Measurements from ENCODE around the gene PALS2.

PALS2 gene, protein sequence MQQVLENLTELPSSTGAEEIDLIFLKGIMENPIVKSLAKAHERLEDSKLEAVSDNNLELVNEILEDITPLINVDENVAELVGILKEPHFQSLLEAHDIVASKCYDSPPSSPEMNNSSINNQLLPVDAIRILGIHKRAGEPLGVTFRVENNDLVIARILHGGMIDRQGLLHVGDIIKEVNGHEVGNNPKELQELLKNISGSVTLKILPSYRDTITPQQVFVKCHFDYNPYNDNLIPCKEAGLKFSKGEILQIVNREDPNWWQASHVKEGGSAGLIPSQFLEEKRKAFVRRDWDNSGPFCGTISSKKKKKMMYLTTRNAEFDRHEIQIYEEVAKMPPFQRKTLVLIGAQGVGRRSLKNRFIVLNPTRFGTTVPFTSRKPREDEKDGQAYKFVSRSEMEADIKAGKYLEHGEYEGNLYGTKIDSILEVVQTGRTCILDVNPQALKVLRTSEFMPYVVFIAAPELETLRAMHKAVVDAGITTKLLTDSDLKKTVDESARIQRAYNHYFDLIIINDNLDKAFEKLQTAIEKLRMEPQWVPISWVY

DNA sequence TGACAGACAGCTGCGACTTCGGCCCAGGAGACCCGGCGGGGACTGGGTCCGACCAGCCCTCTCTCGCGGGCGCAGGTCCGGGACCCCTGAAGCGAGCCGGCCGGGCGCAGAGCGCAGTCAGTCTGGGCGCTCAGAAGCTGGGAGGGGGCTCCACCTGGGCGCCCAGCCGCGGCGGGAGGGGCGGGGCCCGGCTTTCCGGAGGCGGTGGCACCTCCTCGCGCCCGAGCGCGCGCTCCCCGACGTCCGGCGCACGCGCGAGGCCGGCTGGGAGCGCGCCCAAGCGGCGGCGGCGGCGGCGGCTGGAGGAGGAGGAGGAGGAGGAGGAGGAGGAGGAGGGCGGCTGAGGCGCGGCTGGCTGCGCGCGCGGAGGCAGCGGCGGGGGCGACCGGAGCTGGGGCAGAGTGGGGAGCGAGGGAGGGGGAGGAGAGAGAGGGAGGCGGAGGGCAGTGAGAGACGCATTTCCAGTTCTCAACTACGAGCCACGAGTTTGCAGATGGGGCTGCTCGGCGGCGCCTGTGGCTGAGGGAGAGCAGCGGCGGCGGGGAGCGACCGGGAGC, at the start of gene PALS2:
Gene PALS2 (plus strand): TSS at position 456 of the 557 bp plus-strand sequence. CDS start 50,216 bp downstream, outside the sequence.
- Histone ChIP-seq H3K4me1 (ENCODE audit: control insufficient read depth, insufficient read depth, low read length) (peaks cover 16% of the 10 kb centered on the region), H3K9me3 (ENCODE audit: control insufficient read depth, low read length) (no peaks in the 10 kb centered on the region), H3K9ac (ENCODE audit: low read length) (peak within 1 kb of the TSS; percentile 88), H3K36me3 (ENCODE audit: control insufficient read depth, insufficient read depth, low read length, severe bottlenecking) (no peaks in the 10 kb centered on the region), H3K27me3 (replicated peaks; ENCODE audit: control insufficient read depth, insufficient read depth, low read length) (no peaks in the 10 kb centered on the region), H3K4me3 (ENCODE audit: low read length) (peak within 1 kb of the TSS; percentile 90)
- peak; percentile 88 for DNase-seq (ENCODE audit: low read depth)

DNA sequence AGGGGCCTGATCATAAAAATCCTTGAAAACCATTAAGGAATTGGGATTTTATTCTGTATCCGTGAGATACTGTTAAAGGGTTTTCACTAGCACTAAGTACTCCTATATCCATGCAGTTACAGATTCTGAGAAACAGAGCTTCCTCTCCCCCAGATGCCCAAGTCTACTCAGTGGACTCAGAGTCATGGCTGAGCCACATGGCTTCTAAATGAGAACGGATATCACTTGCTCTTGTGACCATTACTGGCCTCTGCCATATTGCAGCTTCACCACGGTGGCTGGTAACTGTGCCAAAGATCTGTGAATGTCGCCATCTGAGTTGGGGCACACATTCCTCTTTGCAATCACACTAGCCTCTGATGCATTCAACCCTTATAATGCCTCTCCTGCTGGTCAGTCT, 42.0 kb upstream of the PALS2 start:
- no peaks in the 10 kb centered on the region for H3K36me3 ChIP-seq (ENCODE audit: control insufficient read depth, insufficient read depth, low read length, severe bottlenecking)
- no peak overlapping the region for H3K9ac ChIP-seq (ENCODE audit: low read length)
- H3K4me3 ChIP-seq (ENCODE audit: low read length): no peak overlapping the region
- no peaks in the 10 kb centered on the region for H3K27me3 ChIP-seq (replicated peaks; ENCODE audit: control insufficient read depth, insufficient read depth, low read length)
- no peak for DNase-seq (ENCODE audit: low read depth)
- H3K9me3 ChIP-seq (ENCODE audit: control insufficient read depth, low read length): no peaks in the 10 kb centered on the region
- no peaks in the 10 kb centered on the region for H3K4me1 ChIP-seq (ENCODE audit: control insufficient read depth, insufficient read depth, low read length)

DNA sequence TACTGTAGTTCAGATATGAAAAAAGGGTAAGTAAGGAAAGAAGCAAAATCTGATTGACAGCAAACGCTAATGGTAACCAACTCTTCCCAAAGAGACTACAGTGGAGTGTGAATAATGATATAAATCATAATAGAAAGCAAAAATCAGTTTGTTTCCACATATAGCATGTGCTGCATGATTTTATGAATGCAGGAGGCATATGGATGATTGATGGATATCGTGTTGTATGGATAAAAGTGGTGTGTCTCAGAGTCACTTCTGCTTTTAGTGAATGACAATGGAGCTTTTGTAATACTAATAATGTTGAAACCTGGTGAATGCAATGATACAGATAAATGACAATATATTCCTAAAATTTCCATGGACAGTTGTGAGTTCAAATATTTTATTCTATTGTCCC, 36.6 kb upstream of the PALS2 start:
- DNase-seq (ENCODE audit: low read depth): no peak
- Histone ChIP-seq H3K4me3 (ENCODE audit: low read length) (no peak overlapping the region), H3K9me3 (ENCODE audit: control insufficient read depth, low read length) (no peaks in the 10 kb centered on the region), H3K27me3 (replicated peaks; ENCODE audit: control insufficient read depth, insufficient read depth, low read length) (no peaks in the 10 kb centered on the region), H3K9ac (ENCODE audit: low read length) (no peak overlapping the region), H3K4me1 (ENCODE audit: control insufficient read depth, insufficient read depth, low read length) (no peaks in the 10 kb centered on the region), H3K36me3 (ENCODE audit: control insufficient read depth, insufficient read depth, low read length, severe bottlenecking) (no peaks in the 10 kb centered on the region)

DNA sequence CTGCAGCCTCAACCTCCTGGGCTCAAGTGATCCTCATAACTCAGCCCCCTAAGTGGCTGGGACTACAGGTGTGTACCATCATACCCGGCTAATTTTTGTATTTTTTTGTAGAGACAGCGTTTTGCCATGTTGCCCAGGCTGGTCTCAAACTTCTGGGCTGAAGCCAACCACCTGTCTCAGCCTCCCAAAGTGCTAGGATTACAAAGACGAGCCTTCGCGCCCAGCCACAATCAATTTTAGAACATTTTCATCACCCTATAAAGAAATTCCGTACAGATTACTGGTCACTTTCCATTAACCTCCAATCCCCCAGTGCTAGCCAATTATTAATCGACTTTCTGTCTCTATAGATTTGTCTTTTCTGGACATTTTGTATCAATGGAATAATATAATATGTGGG, 32.3 kb upstream of the PALS2 start:
- no peak for DNase-seq (ENCODE audit: low read depth)
- Histone ChIP-seq H3K27me3 (replicated peaks; ENCODE audit: control insufficient read depth, insufficient read depth, low read length) (no peaks in the 10 kb centered on the region), H3K4me3 (ENCODE audit: low read length) (no peak overlapping the region), H3K4me1 (ENCODE audit: control insufficient read depth, insufficient read depth, low read length) (no peaks in the 10 kb centered on the region), H3K36me3 (ENCODE audit: control insufficient read depth, insufficient read depth, low read length, severe bottlenecking) (no peaks in the 10 kb centered on the region), H3K9me3 (ENCODE audit: control insufficient read depth, low read length) (no peaks in the 10 kb centered on the region), H3K9ac (ENCODE audit: low read length) (no peak overlapping the region)

DNA sequence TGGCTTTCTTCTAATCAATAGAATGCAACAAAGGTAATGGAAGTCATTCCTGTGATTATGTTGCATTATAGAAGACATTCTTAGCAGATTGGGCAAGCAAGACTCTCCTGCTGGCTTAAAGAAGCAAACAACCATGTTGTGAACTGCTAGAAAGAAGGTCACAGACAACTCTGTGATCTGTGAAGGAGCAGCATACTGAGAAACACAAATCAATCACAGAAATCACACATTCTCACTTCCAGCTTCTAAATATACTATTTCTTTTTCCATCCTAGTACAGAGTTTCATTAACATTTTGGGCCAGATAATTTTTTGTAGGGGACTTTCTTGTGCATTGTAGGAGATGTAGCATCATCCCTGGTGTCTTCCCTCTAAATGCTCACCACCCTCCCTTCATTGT, 28.0 kb upstream of the PALS2 start:
- Histone ChIP-seq H3K4me3 (ENCODE audit: low read length) (no peak overlapping the region), H3K36me3 (ENCODE audit: control insufficient read depth, insufficient read depth, low read length, severe bottlenecking) (no peaks in the 10 kb centered on the region), H3K9me3 (ENCODE audit: control insufficient read depth, low read length) (no peaks in the 10 kb centered on the region), H3K27me3 (replicated peaks; ENCODE audit: control insufficient read depth, insufficient read depth, low read length) (no peaks in the 10 kb centered on the region), H3K9ac (ENCODE audit: low read length) (no peak overlapping the region), H3K4me1 (ENCODE audit: control insufficient read depth, insufficient read depth, low read length) (no peaks in the 10 kb centered on the region)
- no peak for DNase-seq (ENCODE audit: low read depth)

DNA sequence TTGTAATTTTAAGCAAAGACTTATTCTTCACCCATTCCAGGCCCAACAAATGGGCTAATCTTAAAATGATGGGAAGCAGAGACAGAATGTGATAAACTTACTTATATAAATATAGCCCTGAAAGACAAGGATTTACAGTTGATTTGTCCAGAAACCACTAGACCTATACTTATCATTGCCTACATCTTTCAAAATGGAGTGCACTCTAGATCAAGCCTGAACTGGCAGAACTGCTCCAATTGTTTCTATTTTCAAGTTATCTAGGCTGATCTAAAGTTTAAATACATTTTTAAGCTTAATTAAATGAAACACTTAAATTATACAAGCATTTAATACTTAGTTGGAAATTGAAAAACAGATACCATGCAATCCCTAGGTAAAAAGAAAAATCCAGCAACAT, 24.9 kb upstream of the PALS2 start:
- DNase-seq (ENCODE audit: low read depth): no peak
- H3K4me1 ChIP-seq (ENCODE audit: control insufficient read depth, insufficient read depth, low read length): no peaks in the 10 kb centered on the region
- H3K36me3 ChIP-seq (ENCODE audit: control insufficient read depth, insufficient read depth, low read length, severe bottlenecking): no peaks in the 10 kb centered on the region
- H3K9ac ChIP-seq (ENCODE audit: low read length): no peak overlapping the region
- no peaks in the 10 kb centered on the region for H3K9me3 ChIP-seq (ENCODE audit: control insufficient read depth, low read length)
- no peak overlapping the region for H3K4me3 ChIP-seq (ENCODE audit: low read length)
- H3K27me3 ChIP-seq (replicated peaks; ENCODE audit: control insufficient read depth, insufficient read depth, low read length): no peaks in the 10 kb centered on the region

DNA sequence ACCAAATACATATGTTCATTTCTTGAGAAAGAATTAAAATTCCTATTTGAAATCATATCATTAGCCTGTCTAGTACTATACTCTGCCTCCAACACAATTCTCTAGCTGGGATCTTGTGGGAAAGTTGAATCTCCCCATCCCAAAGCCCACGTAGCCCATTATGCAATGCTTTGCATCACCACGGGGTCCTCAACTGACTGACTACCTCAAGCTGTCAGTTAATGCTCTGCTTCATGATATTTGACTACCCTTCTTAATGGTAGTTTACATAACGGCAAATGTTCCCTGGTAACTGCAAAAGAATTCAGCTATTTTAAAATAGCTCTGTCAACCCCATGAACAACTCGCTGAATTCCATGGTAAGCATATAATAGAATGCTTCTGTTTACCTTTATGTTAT, 23.3 kb upstream of the PALS2 start:
- no peaks in the 10 kb centered on the region for H3K27me3 ChIP-seq (replicated peaks; ENCODE audit: control insufficient read depth, insufficient read depth, low read length)
- no peak overlapping the region for H3K9ac ChIP-seq (ENCODE audit: low read length)
- H3K4me3 ChIP-seq (ENCODE audit: low read length): no peak overlapping the region

DNA sequence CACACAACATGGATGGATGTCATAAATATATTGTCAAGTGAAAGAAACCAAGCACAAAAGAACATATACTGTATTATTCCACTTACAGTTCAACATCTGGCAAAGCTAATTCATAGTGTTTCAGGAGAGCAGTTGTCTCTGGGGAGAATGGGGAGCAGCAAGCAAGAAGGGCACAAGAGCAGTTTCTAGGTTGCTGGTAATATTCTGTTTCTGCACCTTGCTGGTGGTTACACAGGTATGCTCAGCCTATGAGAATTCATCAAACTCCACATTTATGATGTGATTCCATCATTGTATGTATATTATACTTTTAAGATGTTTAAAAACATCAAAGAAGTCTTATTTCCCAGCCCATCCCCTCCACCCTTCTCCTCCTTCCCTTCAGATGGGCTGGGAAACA, 18.1 kb upstream of the PALS2 start:
- no peaks in the 10 kb centered on the region for H3K4me1 ChIP-seq (ENCODE audit: control insufficient read depth, insufficient read depth, low read length)
- H3K36me3 ChIP-seq (ENCODE audit: control insufficient read depth, insufficient read depth, low read length, severe bottlenecking): no peaks in the 10 kb centered on the region
- DNase-seq (ENCODE audit: low read depth): no peak
- no peak overlapping the region for H3K4me3 ChIP-seq (ENCODE audit: low read length)
- H3K9me3 ChIP-seq (ENCODE audit: control insufficient read depth, low read length): no peaks in the 10 kb centered on the region
- H3K27me3 ChIP-seq (replicated peaks; ENCODE audit: control insufficient read depth, insufficient read depth, low read length): no peaks in the 10 kb centered on the region
- no peak overlapping the region for H3K9ac ChIP-seq (ENCODE audit: low read length)

More for the DNA sequence above, 23.3 kb upstream of the PALS2 start:
- Histone ChIP-seq H3K9me3 (ENCODE audit: control insufficient read depth, low read length) (no peaks in the 10 kb centered on the region), H3K4me1 (ENCODE audit: control insufficient read depth, insufficient read depth, low read length) (no peaks in the 10 kb centered on the region), H3K36me3 (ENCODE audit: control insufficient read depth, insufficient read depth, low read length, severe bottlenecking) (no peaks in the 10 kb centered on the region)
- no peak for DNase-seq (ENCODE audit: low read depth)

DNA sequence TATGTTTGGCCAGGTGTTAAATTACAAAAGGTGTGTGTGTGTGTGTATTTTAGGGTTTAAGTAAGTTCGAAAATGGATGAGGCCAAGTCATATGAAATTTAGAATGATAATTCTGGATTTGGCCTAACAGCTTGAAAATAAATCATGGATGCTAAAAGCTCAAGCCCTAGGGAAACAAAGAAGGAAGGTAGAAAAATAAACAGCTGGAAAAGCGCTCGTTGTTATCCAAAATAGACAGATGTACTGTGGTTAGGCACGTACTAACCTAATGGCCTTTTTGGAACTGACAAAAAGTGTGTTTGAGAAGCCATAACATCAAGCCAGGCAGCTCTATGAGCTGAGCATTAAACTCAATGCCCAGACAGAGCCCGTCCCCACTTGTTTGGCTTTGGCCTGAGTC, 17.5 kb upstream of the PALS2 start:
- H3K9ac ChIP-seq (ENCODE audit: low read length): no peak overlapping the region
- H3K27me3 ChIP-seq (replicated peaks; ENCODE audit: control insufficient read depth, insufficient read depth, low read length): no peaks in the 10 kb centered on the region
- no peaks in the 10 kb centered on the region for H3K36me3 ChIP-seq (ENCODE audit: control insufficient read depth, insufficient read depth, low read length, severe bottlenecking)
- H3K9me3 ChIP-seq (ENCODE audit: control insufficient read depth, low read length): no peaks in the 10 kb centered on the region
- no peak overlapping the region for H3K4me3 ChIP-seq (ENCODE audit: low read length)
- H3K4me1 ChIP-seq (ENCODE audit: control insufficient read depth, insufficient read depth, low read length): no peaks in the 10 kb centered on the region
- DNase-seq (ENCODE audit: low read depth): no peak

DNA sequence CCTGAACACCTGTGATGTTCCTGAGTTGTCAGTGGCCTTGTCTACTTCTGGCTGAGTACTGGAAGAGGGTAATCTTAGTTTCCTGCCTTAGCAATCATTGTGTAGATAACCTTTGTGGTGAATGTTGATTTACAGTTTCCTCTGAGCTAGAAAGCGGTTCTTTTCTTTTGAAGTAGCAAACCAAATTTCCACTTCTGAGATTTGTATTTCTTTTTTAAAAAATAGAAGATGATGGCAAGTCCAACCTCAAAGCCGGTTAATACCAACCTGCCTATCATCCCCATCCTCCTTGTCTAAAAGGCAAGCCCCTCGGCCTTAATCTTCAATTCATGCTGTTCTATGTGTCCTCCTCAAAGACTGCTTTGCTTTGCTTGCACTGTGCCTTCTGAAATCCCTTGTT, 12.5 kb upstream of the PALS2 start:
- H3K4me3 ChIP-seq (ENCODE audit: low read length): no peak overlapping the region
- H3K9me3 ChIP-seq (ENCODE audit: control insufficient read depth, low read length): no peaks in the 10 kb centered on the region
- no peak for DNase-seq (ENCODE audit: low read depth)
- H3K4me1 ChIP-seq (ENCODE audit: control insufficient read depth, insufficient read depth, low read length): no peaks in the 10 kb centered on the region
- no peaks in the 10 kb centered on the region for H3K27me3 ChIP-seq (replicated peaks; ENCODE audit: control insufficient read depth, insufficient read depth, low read length)
- H3K9ac ChIP-seq (ENCODE audit: low read length): no peak overlapping the region
- H3K36me3 ChIP-seq (ENCODE audit: control insufficient read depth, insufficient read depth, low read length, severe bottlenecking): no peaks in the 10 kb centered on the region

DNA sequence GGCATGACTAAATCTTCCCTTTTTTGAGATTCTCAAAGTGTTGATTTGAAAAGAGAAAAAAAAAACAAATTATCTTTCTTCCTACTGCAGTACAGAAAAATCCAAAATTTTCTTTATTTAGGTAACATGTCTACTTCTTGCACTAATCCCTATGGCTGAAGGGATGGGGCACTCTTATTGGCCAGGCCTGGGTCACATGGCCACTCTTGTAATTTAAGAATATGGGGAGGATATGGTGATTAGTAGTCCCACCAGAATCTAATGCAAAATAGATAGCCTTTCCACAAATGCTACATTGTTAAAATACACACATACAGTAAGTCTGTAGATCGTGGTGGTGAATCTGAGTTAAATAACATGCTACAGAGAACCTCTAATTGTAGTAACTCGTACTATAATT, 7.0 kb upstream of the PALS2 start:
- Histone ChIP-seq H3K9ac (ENCODE audit: low read length) (no peak overlapping the region), H3K4me3 (ENCODE audit: low read length) (no peak overlapping the region), H3K36me3 (ENCODE audit: control insufficient read depth, insufficient read depth, low read length, severe bottlenecking) (no peaks in the 10 kb centered on the region), H3K4me1 (ENCODE audit: control insufficient read depth, insufficient read depth, low read length) (no peaks in the 10 kb centered on the region), H3K27me3 (replicated peaks; ENCODE audit: control insufficient read depth, insufficient read depth, low read length) (no peaks in the 10 kb centered on the region), H3K9me3 (ENCODE audit: control insufficient read depth, low read length) (no peaks in the 10 kb centered on the region)
- no peak for DNase-seq (ENCODE audit: low read depth)
